BE2C (cell line): ENCODE measurements around the gene DBNDD1.
"Not testable (repeated sequence)": the region's sequence is repeated elsewhere in the genome, so short reads cannot be mapped to it uniquely, and the experiment has no call there.

Experiments used
- DNase-seq: peaks from one replicate; pipeline ENCODE4 v3.0.0-alpha.2; 2020
- H3K27me3 ChIP-seq: fragments of 250-450 bp; sonication (Bioruptor Pico); 2 replicates; pipeline ENCODE4 v1.5.1; 2020; ENCODE audit warnings: mild to moderate bottlenecking
- H3K36me3 ChIP-seq: fragments of 250-450 bp; sonication (Bioruptor Pico); 2 replicates; pipeline ENCODE4 v1.5.1; 2020; ENCODE audit warnings: mild to moderate bottlenecking
- H3K4me1 ChIP-seq: fragments of 250-450 bp; sonication (Bioruptor Pico); 2 replicates; pipeline ENCODE4 v1.5.1; 2020
- H3K4me3 ChIP-seq: 2 replicates; pipeline ENCODE4 v1.5.1; 2011; ENCODE audit warnings: low read depth, low read length
- H3K9me3 ChIP-seq: fragments of 250-450 bp; sonication (Bioruptor Pico); 2 replicates; pipeline ENCODE4 v1.5.1; 2020
- CTCF ChIP-seq: IDR thresholded peaks from 2 replicates; pipeline ENCODE4 v1.5.1; 2012; ENCODE audit warnings: mild to moderate bottlenecking, low read depth, low read length

Gene DBNDD1

GRCh38 chr16:89972244-89973234, 46.7 kb downstream of the DBNDD1 start:
- peak; percentile 95 for DNase-seq
- Histone ChIP-seq H3K9me3 (peaks cover 4% of the 10 kb centered on the region; the same call in 1 of the 2 replicates), H3K4me1 (no peaks in the 10 kb centered on the region), H3K27me3 (no peaks in the 10 kb centered on the region), H3K36me3 (peaks cover 13% of the 10 kb centered on the region), H3K4me3 (peak overlapping the region; percentile 99)
- no peak for TF ChIP-seq CTCF

- no peaks in the 10 kb centered on the region for H3K4me1 ChIP-seq
- H3K4me3 ChIP-seq, result peak overlapping the region; percentile 99
- no peak for DNase-seq
- H3K27me3 ChIP-seq, result no peaks in the 10 kb centered on the region
- peaks cover 10% of the 10 kb centered on the region for H3K36me3 ChIP-seq
- no peak for TF ChIP-seq CTCF
- H3K9me3 ChIP-seq, result peaks cover 4% of the 10 kb centered on the region; the same call in 1 of the 2 replicates
These were observed 47.6 kb downstream of the DBNDD1 start for GRCh38 chr16:89971495-89972243.

- H3K4me1 ChIP-seq, result no peaks in the 10 kb centered on the region
- H3K27me3 ChIP-seq, result no peaks in the 10 kb centered on the region
- peaks cover 4% of the 10 kb centered on the region; the same call in 1 of the 2 replicates for H3K9me3 ChIP-seq
- peaks cover 6% of the 10 kb centered on the region for H3K36me3 ChIP-seq
- DNase-seq, result no peak
- no peak for TF ChIP-seq CTCF
- no peak overlapping the region for H3K4me3 ChIP-seq
These were observed 49.4 kb downstream of the DBNDD1 start for GRCh38 chr16:89969741-89970410.

- H3K4me1 ChIP-seq, H3K9me3 ChIP-seq, H3K4me3 ChIP-seq, H3K27me3 ChIP-seq, DNase-seq: not testable (repeated sequence)
- H3K36me3 ChIP-seq, result peaks cover 11% of the 10 kb centered on the region
These were observed 51.2 kb downstream of the DBNDD1 start for GRCh38 chr16:89968074-89968473.

GRCh38 chr16:89967436-89967835, 51.8 kb downstream of the DBNDD1 start:
- not testable (repeated sequence) for H3K27me3 ChIP-seq, DNase-seq, H3K4me3 ChIP-seq, H3K9me3 ChIP-seq, H3K4me1 ChIP-seq
- peaks cover 11% of the 10 kb centered on the region for H3K36me3 ChIP-seq

GRCh38 chr16:89966756-89967155, 52.5 kb downstream of the DBNDD1 start:
- H3K4me1 ChIP-seq, result no peaks in the 10 kb centered on the region
- H3K4me3 ChIP-seq, result no peak overlapping the region
- H3K36me3 ChIP-seq, result peaks cover 15% of the 10 kb centered on the region
- TF ChIP-seq CTCF, result no peak
- H3K9me3 ChIP-seq, result peaks cover 4% of the 10 kb centered on the region; the same call in 1 of the 2 replicates
- H3K27me3 ChIP-seq, result no peaks in the 10 kb centered on the region
- no peak for DNase-seq
